IPS-18a (cell line): ENCODE results near the gene TBC1D30.

Experiments
- H3K27ac ChIP-seq: one replicate; pipeline ENCODE4 v1.5.1; 2013; ENCODE audit warnings: low read length
- H3K27me3 ChIP-seq: one replicate; pipeline ENCODE4 v1.6.1; 2013; ENCODE audit warnings: mild to moderate bottlenecking, low read length; ENCODE audit not compliant: control insufficient read depth, insufficient read depth
- H3K36me3 ChIP-seq: one replicate; pipeline ENCODE4 v1.6.1; 2013; ENCODE audit warnings: low read depth, low read length; ENCODE audit not compliant: control insufficient read depth
- H3K4me1 ChIP-seq: one replicate; pipeline ENCODE4 v1.6.1; 2013; ENCODE audit warnings: low read depth, low read length; ENCODE audit not compliant: control insufficient read depth
- H3K4me3 ChIP-seq: one replicate; pipeline ENCODE4 v1.5.1; 2013; ENCODE audit warnings: low read length
- H3K9ac ChIP-seq: one replicate; pipeline ENCODE4 v1.6.1; 2013; ENCODE audit warnings: mild to moderate bottlenecking, low read length, moderate library complexity
- H3K9me3 ChIP-seq: one replicate; pipeline ENCODE4 v1.6.1; 2013; ENCODE audit warnings: low read depth, low read length; ENCODE audit not compliant: control insufficient read depth

The TBC1D30 gene

GRCh38 chr12:64808110-64808509, 16.3 kb upstream of the TBC1D30 start:
- Histone ChIP-seq H3K9ac (no peak overlapping the region), H3K36me3 (no peaks in the 10 kb centered on the region), H3K4me1 (no peaks in the 10 kb centered on the region), H3K9me3 (no peaks in the 10 kb centered on the region), H3K4me3 (no peak overlapping the region), H3K27me3 (no peaks in the 10 kb centered on the region), H3K27ac (no peak overlapping the region)

GRCh38 chr12:64810831-64811230, 13.6 kb upstream of the TBC1D30 start:
- H3K27me3 ChIP-seq: no peaks in the 10 kb centered on the region
- no peaks in the 10 kb centered on the region for H3K4me1 ChIP-seq
- H3K9me3 ChIP-seq: no peaks in the 10 kb centered on the region
- H3K27ac ChIP-seq: no peak overlapping the region
- H3K4me3 ChIP-seq: no peak overlapping the region
- no peak overlapping the region for H3K9ac ChIP-seq
- no peaks in the 10 kb centered on the region for H3K36me3 ChIP-seq

DNA sequence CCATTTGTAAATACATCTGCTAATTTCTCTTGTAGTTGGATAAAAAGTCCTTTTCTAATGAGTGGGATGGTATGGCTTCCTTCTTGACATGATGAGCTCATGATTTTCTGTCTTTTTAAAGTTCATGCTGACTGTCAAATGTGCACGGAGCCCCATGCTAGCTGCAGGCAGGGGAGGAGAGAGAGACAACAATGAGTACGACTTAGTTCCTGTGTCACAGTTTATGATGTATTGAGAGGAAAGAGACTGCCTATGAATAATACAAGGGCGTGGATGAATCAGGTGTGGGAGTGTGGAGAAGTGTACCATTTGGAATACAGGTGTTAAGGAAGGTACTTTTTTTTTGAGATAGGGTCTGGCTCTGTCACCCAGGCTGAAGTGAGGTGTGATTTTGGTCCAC, 10.7 kb upstream of the TBC1D30 start:
- H3K27me3 ChIP-seq: no peaks in the 10 kb centered on the region
- no peak overlapping the region for H3K27ac ChIP-seq

DNA sequence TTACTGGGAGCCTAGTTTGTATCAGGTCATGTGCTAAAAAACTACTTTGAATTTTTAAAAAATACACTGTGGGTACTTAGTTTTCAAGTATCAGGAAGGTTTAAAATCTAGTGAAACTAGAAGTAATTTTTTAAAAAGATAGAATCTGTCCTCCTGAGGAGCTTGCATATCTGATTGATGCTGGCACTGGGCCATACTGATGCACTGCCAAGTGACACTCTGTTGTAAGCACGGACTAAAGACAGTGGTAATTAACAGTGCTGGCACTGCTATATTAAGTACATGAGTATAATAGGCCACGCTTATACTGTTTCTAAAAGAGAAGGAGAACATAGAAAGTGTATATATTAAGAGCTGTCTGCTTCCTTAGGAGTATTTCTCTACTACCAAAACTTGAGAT, 10.0 kb upstream of the TBC1D30 start:
- H3K4me1 ChIP-seq: no peaks in the 10 kb centered on the region
- no peak overlapping the region for H3K27ac ChIP-seq
- H3K36me3 ChIP-seq: no peaks in the 10 kb centered on the region
- no peak overlapping the region for H3K9ac ChIP-seq
- H3K9me3 ChIP-seq: no peaks in the 10 kb centered on the region
- H3K27me3 ChIP-seq: no peaks in the 10 kb centered on the region
- H3K4me3 ChIP-seq: no peak overlapping the region

More for the DNA sequence above, 10.7 kb upstream of the TBC1D30 start:
- no peak overlapping the region for H3K9ac ChIP-seq
- no peaks in the 10 kb centered on the region for H3K4me1 ChIP-seq
- H3K4me3 ChIP-seq: no peak overlapping the region
- H3K9me3 ChIP-seq: no peaks in the 10 kb centered on the region
- H3K36me3 ChIP-seq: no peaks in the 10 kb centered on the region

GRCh38 chr12:64819816-64820402, 4.5 kb upstream of the TBC1D30 start:
- no peaks in the 10 kb centered on the region for H3K9me3 ChIP-seq
- H3K4me3 ChIP-seq: no peak overlapping the region
- no peaks in the 10 kb centered on the region for H3K4me1 ChIP-seq
- no peak overlapping the region for H3K9ac ChIP-seq
- H3K27me3 ChIP-seq: peaks cover 19% of the 10 kb centered on the region
- no peaks in the 10 kb centered on the region for H3K36me3 ChIP-seq
- H3K27ac ChIP-seq: no peak overlapping the region

DNA sequence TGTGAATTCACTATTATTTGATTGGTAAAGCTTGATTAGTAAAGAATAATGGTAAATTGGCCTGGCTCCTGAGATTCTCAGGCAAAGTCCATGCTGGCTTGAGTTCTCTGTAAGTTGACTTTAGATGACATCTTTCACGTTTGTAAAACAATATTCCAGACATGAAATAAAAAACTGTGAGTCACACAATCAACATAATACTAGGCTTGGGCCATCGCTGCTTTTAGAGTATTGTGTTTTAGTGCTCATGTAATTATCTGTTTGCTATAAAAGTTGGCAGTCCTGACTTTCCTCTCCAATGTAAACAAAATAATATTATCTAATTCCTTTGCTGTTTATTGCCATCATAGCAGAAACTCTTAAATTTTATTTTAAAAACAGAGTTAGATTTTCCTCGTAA, 3.9 kb upstream of the TBC1D30 start:
- no peaks in the 10 kb centered on the region for H3K9me3 ChIP-seq
- H3K9ac ChIP-seq: no peak overlapping the region
- peaks cover 26% of the 10 kb centered on the region for H3K27me3 ChIP-seq
- H3K36me3 ChIP-seq: no peaks in the 10 kb centered on the region
- peaks cover 4% of the 10 kb centered on the region for H3K4me1 ChIP-seq
- no peak overlapping the region for H3K4me3 ChIP-seq
- no peak overlapping the region for H3K27ac ChIP-seq

- H3K27me3 ChIP-seq: peaks cover 31% of the 10 kb centered on the region
- peaks cover 8% of the 10 kb centered on the region for H3K4me1 ChIP-seq
- no peak overlapping the region for H3K9ac ChIP-seq
- no peak overlapping the region for H3K4me3 ChIP-seq
- H3K36me3 ChIP-seq: no peaks in the 10 kb centered on the region
- no peaks in the 10 kb centered on the region for H3K9me3 ChIP-seq
- H3K27ac ChIP-seq: no peak overlapping the region
These were observed 3.3 kb upstream of the TBC1D30 start for GRCh38 chr12:64821116-64821630.

DNA sequence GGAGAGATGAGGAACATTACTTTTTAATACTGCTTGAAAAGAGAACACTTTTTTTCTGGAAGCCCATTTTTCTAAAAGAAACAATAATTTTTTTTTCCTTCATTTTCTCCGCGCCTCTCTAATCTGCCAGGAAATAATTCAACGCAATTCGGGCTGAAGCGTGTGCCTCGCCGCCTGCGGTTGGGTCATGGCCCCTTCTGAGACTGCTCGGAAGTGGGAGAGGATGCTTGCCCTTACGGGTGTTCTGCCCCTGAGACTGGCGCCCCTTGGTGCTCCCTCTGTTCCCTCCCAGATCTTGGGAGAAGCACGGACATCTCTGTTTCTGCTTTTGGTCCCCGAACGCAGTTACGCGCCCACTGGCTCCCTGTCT, 332 bp upstream of the TBC1D30 start:
- peak overlapping the region; percentile 48 for H3K4me3 ChIP-seq
- no peaks in the 10 kb centered on the region for H3K36me3 ChIP-seq

GRCh38 chr12:64825143-64826021, 935 bp downstream of the TBC1D30 start:
- H3K4me1 ChIP-seq: peaks cover 11% of the 10 kb centered on the region
- no peak overlapping the region for H3K9ac ChIP-seq
- peaks cover 56% of the 10 kb centered on the region for H3K27me3 ChIP-seq
- H3K27ac ChIP-seq: no peak overlapping the region
- peak overlapping the region; percentile 48 for H3K4me3 ChIP-seq
- no peaks in the 10 kb centered on the region for H3K9me3 ChIP-seq
- H3K36me3 ChIP-seq: no peaks in the 10 kb centered on the region

More for the DNA sequence above, 332 bp upstream of the TBC1D30 start:
- no peak overlapping the region for H3K27ac ChIP-seq
- no peaks in the 10 kb centered on the region for H3K9me3 ChIP-seq
- H3K4me1 ChIP-seq: peaks cover 11% of the 10 kb centered on the region
- H3K27me3 ChIP-seq: peaks cover 56% of the 10 kb centered on the region
- no peak overlapping the region for H3K9ac ChIP-seq

DNA sequence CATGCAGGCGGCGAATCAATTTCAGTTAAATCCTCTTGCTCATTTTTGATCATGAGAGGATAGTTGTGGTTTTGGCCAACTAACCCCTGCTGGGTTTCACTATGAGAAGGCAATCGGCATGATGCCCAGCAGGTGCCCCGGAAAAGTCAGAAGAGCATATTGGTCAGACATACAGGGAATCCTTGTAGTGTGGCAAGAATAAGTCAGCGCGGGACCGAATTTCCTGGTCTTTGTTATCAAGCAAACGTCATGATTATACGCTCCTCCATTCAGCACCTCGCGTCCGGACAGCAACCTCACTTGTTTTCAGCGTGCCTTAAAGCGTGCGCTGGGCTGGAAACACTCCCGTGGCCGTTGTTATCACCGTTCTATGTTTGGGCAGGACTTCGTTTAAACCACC, 1.8 kb downstream of the TBC1D30 start:
- peaks cover 56% of the 10 kb centered on the region for H3K27me3 ChIP-seq
- H3K9me3 ChIP-seq: no peaks in the 10 kb centered on the region
- peaks cover 11% of the 10 kb centered on the region for H3K4me1 ChIP-seq
- H3K4me3 ChIP-seq: peak overlapping the region; percentile 48
- H3K36me3 ChIP-seq: no peaks in the 10 kb centered on the region
- H3K27ac ChIP-seq: no peak overlapping the region
- no peak overlapping the region for H3K9ac ChIP-seq

DNA sequence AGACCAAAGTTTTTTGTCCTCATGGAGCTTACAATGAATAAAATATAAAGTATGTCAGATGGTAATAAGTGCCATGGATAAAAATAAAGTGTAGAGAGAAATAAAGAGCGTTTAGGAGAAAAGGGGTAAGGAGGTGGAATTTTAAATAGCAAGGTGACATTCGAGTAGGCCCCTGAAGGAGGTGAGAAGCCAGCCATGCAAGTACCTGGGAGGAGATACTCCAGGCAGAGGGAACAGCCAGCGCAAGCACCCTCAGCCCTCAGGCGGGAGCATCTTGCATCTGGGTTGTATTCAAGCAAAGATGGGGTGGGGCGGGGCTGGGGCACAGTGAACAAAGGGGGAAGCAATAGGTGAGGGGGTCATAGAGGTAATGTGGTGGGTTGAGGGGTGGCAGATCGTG, 4.3 kb downstream of the TBC1D30 start:
- Histone ChIP-seq H3K4me3 (no peak overlapping the region), H3K4me1 (peaks cover 11% of the 10 kb centered on the region), H3K27ac (no peak overlapping the region), H3K9ac (no peak overlapping the region), H3K36me3 (no peaks in the 10 kb centered on the region), H3K9me3 (no peaks in the 10 kb centered on the region), H3K27me3 (peaks cover 49% of the 10 kb centered on the region)

DNA sequence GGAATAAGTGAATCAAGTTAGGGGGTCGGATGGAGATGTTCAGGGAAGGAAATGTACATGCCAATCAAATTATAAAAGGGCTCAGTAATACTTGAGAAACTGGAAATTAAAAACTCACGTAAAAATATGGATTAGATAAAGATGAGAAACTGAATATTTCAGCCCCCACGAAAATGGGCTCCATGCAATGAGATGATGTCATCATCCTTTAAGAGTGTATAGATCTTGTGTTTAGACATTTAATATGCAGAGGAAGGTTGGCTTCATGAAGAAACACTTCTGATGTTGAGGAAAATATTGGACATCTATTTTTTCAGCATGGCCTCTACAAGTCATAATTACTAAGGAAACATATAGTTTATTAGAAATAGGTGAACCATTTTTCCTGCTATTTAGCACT, 9.5 kb downstream of the TBC1D30 start:
- no peak overlapping the region for H3K27ac ChIP-seq
- H3K9me3 ChIP-seq: no peaks in the 10 kb centered on the region
- no peaks in the 10 kb centered on the region for H3K4me1 ChIP-seq
- H3K27me3 ChIP-seq: no peaks in the 10 kb centered on the region
- H3K9ac ChIP-seq: no peak overlapping the region
- H3K4me3 ChIP-seq: no peak overlapping the region
- no peaks in the 10 kb centered on the region for H3K36me3 ChIP-seq
